Sigmoid colon (tissue), 3 donors: Measurements from ENCODE around the gene NRG3.

ENCODE experiments used
- CTCF ChIP-seq, 4 experiments: fragments of 450-650 bp in 3 of 4; fragments of 200-600 bp in 1 of 4; IDR thresholded peaks; one replicate each; pipeline ENCODE4 v1.5.1; 2016 to 2019; ENCODE audit warnings: antibody characterized with exemption in 4 of 4, mild to moderate bottlenecking in 3 of 4, moderate library complexity in 2 of 4
- POLR2A ChIP-seq, 2 donors: fragments of 450-650 bp; IDR thresholded peaks; one replicate each; pipeline ENCODE4 v1.6.1; 2016; ENCODE audit warnings: antibody characterized with exemption in 2 of 2, mild to moderate bottlenecking in 2 of 2, moderate library complexity in 2 of 2

DNA sequence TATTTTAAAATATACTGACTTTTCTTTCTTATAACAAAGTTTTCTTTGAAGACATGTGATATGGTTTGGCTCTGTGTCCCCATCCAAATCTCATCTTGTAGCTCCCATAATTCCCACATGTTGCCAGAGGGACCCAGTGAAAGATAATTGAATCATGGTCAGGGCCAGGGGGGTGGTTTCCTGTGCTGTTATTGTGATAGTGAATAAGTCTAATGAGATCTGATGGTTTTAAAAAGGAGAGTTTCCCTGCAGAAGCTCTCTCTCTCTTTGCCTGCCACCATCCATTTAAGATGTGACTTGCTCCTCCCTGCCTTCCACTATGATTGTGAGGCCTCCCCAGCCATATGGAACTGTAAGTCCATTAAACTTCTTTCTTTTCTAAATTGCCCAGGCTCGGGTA lies 768.1 kb downstream of the NRG3 start:
- TF ChIP-seq CTCF (IDR thresholded peaks at IDR 0.05) (no peak), POLR2A (IDR thresholded peaks at IDR 0.05) (no peak)
